WTC11 (cell line): ENCODE results near the gene CRADD. TPM values are rescaled to one million over a fixed set of nuclear protein-coding genes. Genes with fewer than 3 reads are reported as not detected.
"Not testable (repeated sequence)": the region's sequence is repeated elsewhere in the genome, so short reads cannot be mapped to it uniquely, and the experiment has no call there.

ENCODE experiments used
- ATAC-seq: fragments of 200-7000 bp; cut with Tn5 transposase; 2 replicates; pipeline ENCODE4 v1.10.0; 2021; ENCODE audit warnings: mild to moderate bottlenecking, moderate library complexity
- CTCF ChIA-PET: fragments of 300-600 bp; sonication (Branson Sonifier 250); formaldehyde crosslinking; loops from one replicate; lab custom pipeline; 2021; ENCODE audit warnings: antibody characterized with exemption; lab: Charles Lee
- POLR2A ChIA-PET: fragments of 350-600 bp; sonication (Branson Sonifier 250); formaldehyde crosslinking; loops from one replicate; lab custom pipeline; 2021; ENCODE audit warnings: antibody characterized with exemption; lab: Charles Lee
- DNase-seq: peaks from one replicate; pipeline ENCODE4 v3.0.0; 2021; ENCODE audit warnings: low spot score
- H3K27ac Mint-ChIP-seq: 2 replicates; pipeline ENCODE4 v1.8.0; 2021; ENCODE audit warnings: mixed read lengths
- H3K27me3 Mint-ChIP-seq: 2 replicates; pipeline ENCODE4 v1.8.0; 2021; ENCODE audit warnings: low read depth, mild to moderate bottlenecking, moderate library complexity, mixed read lengths
- H3K36me3 Mint-ChIP-seq: 2 replicates; pipeline ENCODE4 v1.8.0; 2021; ENCODE audit warnings: mixed read lengths
- H3K4me1 Mint-ChIP-seq: 2 replicates; pipeline ENCODE4 v1.8.0; 2022; ENCODE audit warnings: mixed read lengths
- H3K4me3 Mint-ChIP-seq: 2 replicates; pipeline ENCODE4 v1.8.0; 2021; ENCODE audit warnings: mild to moderate bottlenecking, moderate library complexity, mixed read lengths
- H3K9me3 Mint-ChIP-seq: 2 replicates; pipeline ENCODE4 v1.8.0; 2021; ENCODE audit warnings: mixed read lengths
- ARID4B ChIP-seq: sonication (generic); formaldehyde crosslinking; IDR thresholded peaks from 2 replicates; pipeline ENCODE4 v1.8.0; 2023; ENCODE audit warnings: missing genetic modification reagents, mild to moderate bottlenecking, borderline replicate concordance
- CBFB ChIP-seq: sonication (generic); formaldehyde crosslinking; IDR thresholded peaks from 2 replicates; pipeline ENCODE4 v1.8.1; 2022; ENCODE audit warnings: mild to moderate bottlenecking, low read depth, missing genetic modification reagents
- ELF4 ChIP-seq: sonication (generic); formaldehyde crosslinking; IDR thresholded peaks from 2 replicates; pipeline ENCODE4 v1.8.1; 2022; ENCODE audit warnings: low read depth, mild to moderate bottlenecking, moderate library complexity, missing genetic modification reagents
- EMX1 ChIP-seq: fragments of 250-450 bp; sonication (Bioruptor Pico); IDR thresholded peaks from 2 replicates; pipeline ENCODE4 v1.8.0; 2021; ENCODE audit warnings: mild to moderate bottlenecking
- ESRRA ChIP-seq: sonication (generic); formaldehyde crosslinking; IDR thresholded peaks from 2 replicates; pipeline ENCODE4 v1.8.1; 2022; ENCODE audit warnings: mild to moderate bottlenecking, missing genetic modification reagents, borderline replicate concordance
- FOXP1 ChIP-seq: sonication (generic); formaldehyde crosslinking; IDR thresholded peaks from 2 replicates; pipeline ENCODE4 v1.8.0; 2022; ENCODE audit warnings: missing genetic modification reagents, mild to moderate bottlenecking, moderate library complexity, borderline replicate concordance
- GRHL2 ChIP-seq: fragments of 250-450 bp; sonication (Bioruptor Pico); IDR thresholded peaks from 2 replicates; pipeline ENCODE4 v1.8.0; 2022; ENCODE audit warnings: mild to moderate bottlenecking, moderate library complexity; ENCODE audit not compliant: insufficient replicate concordance, severe bottlenecking
- MAX ChIP-seq: sonication (generic); formaldehyde crosslinking; IDR thresholded peaks from 2 replicates; pipeline ENCODE4 v1.8.0; 2022; ENCODE audit warnings: mild to moderate bottlenecking, missing genetic modification reagents
- NR1H2 ChIP-seq: sonication (generic); formaldehyde crosslinking; IDR thresholded peaks from 2 replicates; pipeline ENCODE4 v1.9.0; 2021; ENCODE audit warnings: mild to moderate bottlenecking, moderate library complexity, missing genetic modification reagents
- OVOL2 ChIP-seq: fragments of 250-450 bp; sonication (Bioruptor Pico); IDR thresholded peaks from 2 replicates; pipeline ENCODE4 v1.9.0; 2021; ENCODE audit warnings: mild to moderate bottlenecking, borderline replicate concordance
- PREB ChIP-seq: sonication (generic); formaldehyde crosslinking; IDR thresholded peaks from 2 replicates; pipeline ENCODE4 v1.8.1; 2022; ENCODE audit warnings: mild to moderate bottlenecking, missing genetic modification reagents, moderate library complexity, borderline replicate concordance
- USF2 ChIP-seq: sonication (generic); formaldehyde crosslinking; IDR thresholded peaks from 2 replicates; pipeline ENCODE4 v1.8.1; 2023; ENCODE audit warnings: mild to moderate bottlenecking, missing genetic modification reagents, moderate library complexity
- ZNF263 ChIP-seq: sonication (generic); formaldehyde crosslinking; IDR thresholded peaks from 2 replicates; pipeline ENCODE4 v1.8.1; 2022; ENCODE audit warnings: low read depth, mild to moderate bottlenecking, moderate library complexity, missing genetic modification reagents
- ZNF317 ChIP-seq: sonication (generic); formaldehyde crosslinking; IDR thresholded peaks from 2 replicates; pipeline ENCODE4 v1.8.1; 2023; ENCODE audit warnings: low read depth, mild to moderate bottlenecking, moderate library complexity, missing genetic modification reagents, borderline replicate concordance
- ZSCAN18 ChIP-seq: fragments of 250-450 bp; sonication (Bioruptor Pico); IDR thresholded peaks from 2 replicates; pipeline ENCODE4 v2.1.2; 2022; ENCODE audit warnings: mild to moderate bottlenecking, moderate library complexity
- total RNA-seq: library from RNA; stranded (reverse); gene quantifications from 3 replicates; pipeline ENCODE4 v1.2.3, GENCODE V29; 2021

Gene CRADD
- total RNA-seq, 1 experiment from 2014 or later = 11.6 TPM

- TF ChIP-seq CBFB (no peak), PREB (CRISPR knock-in tag) (no peak), FOXP1 (CRISPR knock-in tag) (no peak), ELF4 (CRISPR knock-in tag) (no peak), USF2 (no peak), ZNF317 (CRISPR knock-in tag) (no peak), ARID4B (no peak)
Measured at GRCh38 chr12:93778766-93779165, 101.6 kb downstream of the CRADD start (continued).

GRCh38 chr12:93780101-93780641, 103.0 kb downstream of the CRADD start:
- Mint-ChIP-seq H3K4me1 (peaks cover 21% of the 10 kb centered on the region), H3K4me3 (no peak overlapping the region), H3K9me3 (peaks cover 4% of the 10 kb centered on the region), H3K27ac (no peak overlapping the region), H3K27me3 (no peaks in the 10 kb centered on the region), H3K36me3 (no peaks in the 10 kb centered on the region)
- ChIA-PET POLR2A (no interaction called here), CTCF (no interaction called here)
- ATAC-seq (no peak), DNase-seq (no peak)
- no peak for TF ChIP-seq MAX (CRISPR knock-in tag)
- no peak for TF ChIP-seq GRHL2 (CRISPR knock-in tag)
- no peak for TF ChIP-seq ZSCAN18
- TF ChIP-seq EMX1 (CRISPR knock-in tag) = no peak
- no peak for TF ChIP-seq ZNF263 (CRISPR knock-in tag)
- TF ChIP-seq ESRRA (CRISPR knock-in tag) = no peak
- no peak for TF ChIP-seq OVOL2 (CRISPR knock-in tag)
- TF ChIP-seq NR1H2 (CRISPR knock-in tag) = no peak
- TF ChIP-seq USF2 = no peak

- CTCF ChIA-PET = interaction anchor here (1.3 kb wide), 1 partner anchor 14 kb away, joined by 3 read pairs; no protein-coding TSS in a partner anchor
- H3K27me3 Mint-ChIP-seq = not testable (repeated sequence)
- H3K4me1 Mint-ChIP-seq = peaks cover 28% of the 10 kb centered on the region
Measured at GRCh38 chr12:93780886-93781285, 103.7 kb downstream of the CRADD start.

GRCh38 chr12:93781961-93782360, 104.8 kb downstream of the CRADD start:
- H3K9me3 Mint-ChIP-seq, H3K27ac Mint-ChIP-seq, POLR2A ChIA-PET, H3K4me3 Mint-ChIP-seq, H3K36me3 Mint-ChIP-seq, ATAC-seq, H3K27me3 Mint-ChIP-seq, DNase-seq: not testable (repeated sequence)
- CTCF ChIA-PET = interaction anchor here (1.3 kb wide), 1 partner anchor 15 kb away, joined by 3 read pairs; no protein-coding TSS in a partner anchor
- peaks cover 30% of the 10 kb centered on the region for H3K4me1 Mint-ChIP-seq

More at GRCh38 chr12:93780886-93781285, 103.7 kb downstream of the CRADD start:
- DNase-seq, H3K4me3 Mint-ChIP-seq, H3K36me3 Mint-ChIP-seq, H3K9me3 Mint-ChIP-seq, H3K27ac Mint-ChIP-seq, ATAC-seq, POLR2A ChIA-PET: not testable (repeated sequence)
